HCT116 (cell line): ENCODE data around the gene RAMAC. TPM values are rescaled to one million over a fixed set of nuclear protein-coding genes. Genes with fewer than 3 reads are reported as not detected.

Experiments
- ATAC-seq: fragments of 200-7000 bp; cut with Tn5 transposase; 2 replicates; pipeline ENCODE4 v1.9.1; 2020; ENCODE audit warnings: mild to moderate bottlenecking, moderate library complexity
- BruUV-seq: library from RNA; stranded (reverse); fragments of 400-500 nt; replicated peaks from 2 replicates; lab custom pipeline; 2021; lab: Mats Ljungman, UMichigan
- CTCF ChIA-PET: fragments of 300-600 bp; sonication (Branson Sonifier 250); formaldehyde crosslinking; loops from one replicate; lab custom pipeline; 2021; ENCODE audit warnings: antibody characterized with exemption; lab: Charles Lee
- POLR2A ChIA-PET: fragments of 300-600, 350-600 bp; sonication (Branson Sonifier 250); formaldehyde crosslinking; loops from one replicate; lab custom pipeline; 2021; ENCODE audit warnings: antibody characterized with exemption; lab: Charles Lee
- RAD21 ChIA-PET, 2 experiments: fragments of 300-600 bp; sonication (Branson Sonifier 250); formaldehyde crosslinking; loops; one replicate each; lab custom pipeline; 2023; ENCODE audit warnings: low total read pairs in 2 of 2; ENCODE audit not compliant: uncharacterized antibody in 2 of 2, unreplicated experiment in 2 of 2, low non-redundant PET in 1 of 2; lab: Charles Lee
- DNase-seq: peaks from one replicate; pipeline ENCODE4 v3.0.0-alpha.2; 2010; ENCODE audit warnings: low read depth, low spot score
- H2AFZ ChIP-seq: fragments of 200-600 bp; shearing (Covaris generic), sonication (generic); 2 replicates; pipeline ENCODE4 v1.6.1; 2017; ENCODE audit warnings: low read depth, mixed run types, mixed read lengths, antibody characterized with exemption, low read length; ENCODE audit not compliant: poor library complexity, severe bottlenecking
- H3K27ac ChIP-seq: 2 replicates; pipeline ENCODE4 v1.5.1; 2012; ENCODE audit warnings: low read depth, low read length
- H3K27me3 ChIP-seq: fragments of 200-600 bp; sonication (generic); 2 replicates; pipeline ENCODE4 v1.6.1; 2016; ENCODE audit warnings: mixed run types, low read length, mixed read lengths; ENCODE audit not compliant: insufficient read depth
- H3K36me3 ChIP-seq, 2 experiments: fragments of 200-500 bp in 1 of 2; fragments of 200-600 bp in 1 of 2; sonication (Bioruptor generic) in 1 of 2; sonication (generic) in 1 of 2; 2 replicates each; pipeline versions ENCODE4 v1.5.1 to v1.6.1; 2014 to 2016; ENCODE audit warnings: low read length in 2 of 2, inconsistent platforms in 1 of 2, mixed read lengths in 1 of 2, mixed run types in 1 of 2; ENCODE audit not compliant: insufficient read depth in 2 of 2, control insufficient read depth in 1 of 2
- H3K4me1 ChIP-seq, 2 experiments: fragments of 200-600 bp in 1 of 2; sonication (generic) in 1 of 2; 2 replicates each; pipeline versions ENCODE4 v1.5.1 to v1.6.1; 2012 to 2017; ENCODE audit warnings: low read length in 2 of 2, inconsistent platforms in 1 of 2, mild to moderate bottlenecking in 1 of 2, mixed read lengths in 1 of 2, mixed run types in 1 of 2, moderate library complexity in 1 of 2; ENCODE audit not compliant: insufficient read depth in 2 of 2, control insufficient read depth in 1 of 2
- H3K4me2 ChIP-seq: fragments of 200-600 bp; sonication (generic); 2 replicates; pipeline ENCODE4 v1.6.1; 2017; ENCODE audit warnings: mixed run types, low read length, mixed read lengths
- H3K4me3 ChIP-seq, 2 experiments: fragments of 200-600 bp in 1 of 2; sonication (generic) in 1 of 2; replicated peaks in 1 of 2; 2 replicates each; pipeline ENCODE4 v1.5.1; 2011 to 2016; ENCODE audit warnings: low read length in 2 of 2, control low read depth in 1 of 2, low read depth in 1 of 2, mild to moderate bottlenecking in 1 of 2, mixed read lengths in 1 of 2, mixed run types in 1 of 2
- H3K79me2 ChIP-seq: fragments of 200-600 bp; sonication (generic); 2 replicates; pipeline ENCODE4 v1.6.1; 2017; ENCODE audit warnings: mild to moderate bottlenecking, mixed run types, low read length, moderate library complexity, mixed read lengths; ENCODE audit not compliant: insufficient read depth
- H3K9ac ChIP-seq: fragments of 200-600 bp; sonication (generic); 2 replicates; pipeline ENCODE4 v1.6.1; 2016; ENCODE audit warnings: low read length, mixed read lengths
- H3K9me2 ChIP-seq: fragments of 200-600 bp; sonication (generic), shearing (Covaris generic); 2 replicates; pipeline ENCODE4 v1.6.1; 2017; ENCODE audit warnings: mixed run types, mild to moderate bottlenecking, moderate library complexity; ENCODE audit not compliant: insufficient read depth
- H3K9me3 ChIP-seq, 2 experiments: fragments of 200-500 bp in 1 of 2; fragments of 200-600 bp in 1 of 2; sonication (Bioruptor generic) in 1 of 2; sonication (generic) in 1 of 2; 2 replicates each; pipeline ENCODE4 v1.6.1; 2014 to 2017; ENCODE audit warnings: low read length in 2 of 2, mixed read lengths in 2 of 2, inconsistent platforms in 1 of 2, low read depth in 1 of 2, mild to moderate bottlenecking in 1 of 2, mixed run types in 1 of 2, moderate library complexity in 1 of 2; ENCODE audit not compliant: control insufficient read depth in 1 of 2, insufficient read depth in 1 of 2
- H4K20me1 ChIP-seq: fragments of 200-600 bp; sonication (generic), shearing (Covaris generic); 2 replicates; pipeline ENCODE4 v1.6.1; 2017; ENCODE audit warnings: mixed run types, mild to moderate bottlenecking, moderate library complexity; ENCODE audit not compliant: insufficient read depth
- ATF3 ChIP-seq: IDR thresholded peaks from 2 replicates; pipeline ENCODE4 v1.6.1; 2012
- CBX3 ChIP-seq: IDR thresholded peaks from 2 replicates; pipeline ENCODE4 v1.6.1; 2012; ENCODE audit warnings: low read depth
- CTCF ChIP-seq, 3 experiments: fragments of 200-600 bp in 1 of 3; sonication (generic) in 1 of 3; IDR thresholded peaks in 2 of 3; conservative IDR thresholded peaks in 1 of 3; 2 replicates each; pipeline ENCODE4 v1.5.1; 2012 to 2017; ENCODE audit warnings: low read depth in 2 of 3, low read length in 2 of 3, antibody characterized with exemption in 1 of 3, borderline replicate concordance in 1 of 3, control low read depth in 1 of 3, mild to moderate bottlenecking in 1 of 3, mixed read lengths in 1 of 3, mixed run types in 1 of 3, moderate library complexity in 1 of 3; ENCODE audit not compliant: insufficient read depth in 1 of 3
- EGR1 ChIP-seq: IDR thresholded peaks from 2 replicates; pipeline ENCODE4 v1.6.1; 2012; ENCODE audit warnings: low read depth
- ELF1 ChIP-seq: IDR thresholded peaks from 2 replicates; pipeline ENCODE4 v1.6.1; 2012; ENCODE audit warnings: low read depth, borderline replicate concordance
- EZH2 ChIP-seq: fragments of 200-600 bp; sonication (generic); IDR thresholded peaks from 2 replicates; pipeline ENCODE4 v1.6.1; 2017; ENCODE audit warnings: antibody characterized with exemption, mixed run types
- EZH2phosphoT487 ChIP-seq: fragments of 200-600 bp; IDR thresholded peaks from 2 replicates; pipeline ENCODE4 v1.6.1; 2018; ENCODE audit warnings: antibody characterized with exemption, borderline replicate concordance
- FOSL1 ChIP-seq: IDR thresholded peaks from 2 replicates; pipeline ENCODE4 v1.6.1; 2012; ENCODE audit warnings: low read depth
- JUND ChIP-seq: IDR thresholded peaks from 2 replicates; pipeline ENCODE4 v1.6.1; 2012
- MAX ChIP-seq: IDR thresholded peaks from 2 replicates; pipeline ENCODE4 v1.6.1; 2012
- POLR2A ChIP-seq: IDR thresholded peaks from 2 replicates; pipeline ENCODE4 v1.7.0; 2011; ENCODE audit warnings: borderline replicate concordance; ENCODE audit not compliant: insufficient read depth, insufficient read length; ENCODE audit errors: extremely low read depth
- POLR2AphosphoS5 ChIP-seq: IDR thresholded peaks from 2 replicates; pipeline ENCODE4 v1.6.1; 2011; ENCODE audit warnings: mild to moderate bottlenecking, low read depth, low read length, moderate library complexity
- RAD21 ChIP-seq: IDR thresholded peaks from 2 replicates; pipeline ENCODE4 v1.6.1; 2012; ENCODE audit warnings: low read depth, mild to moderate bottlenecking
- SIN3A ChIP-seq: IDR thresholded peaks from 2 replicates; pipeline ENCODE4 v1.6.1; 2012; ENCODE audit warnings: low read depth
- SP1 ChIP-seq: IDR thresholded peaks from 2 replicates; pipeline ENCODE4 v1.6.1; 2012; ENCODE audit warnings: low read depth
- TCF7L2 ChIP-seq: IDR thresholded peaks from 2 replicates; pipeline ENCODE4 v1.7.0; 2011; ENCODE audit warnings: borderline replicate concordance, inconsistent platforms; ENCODE audit not compliant: insufficient read depth, insufficient read length; ENCODE audit errors: extremely low read depth
- YY1 ChIP-seq: IDR thresholded peaks from 2 replicates; pipeline ENCODE4 v1.6.1; 2011; ENCODE audit warnings: low read length, low read depth, moderate library complexity, mild to moderate bottlenecking; ENCODE audit not compliant: insufficient replicate concordance; ENCODE audit errors: extremely low read depth
- ZBTB33 ChIP-seq: IDR thresholded peaks from 2 replicates; pipeline ENCODE4 v1.6.1; 2011; ENCODE audit warnings: mild to moderate bottlenecking, low read length, moderate library complexity; ENCODE audit not compliant: insufficient replicate concordance; ENCODE audit errors: extremely low read depth
- ZFX ChIP-seq: fragments of 450-650 bp; IDR thresholded peaks from 2 replicates; pipeline ENCODE4 v1.6.1; 2017
- ZNF274 ChIP-seq: fragments of 200-500 bp; sonication (Bioruptor generic); IDR thresholded peaks from 2 replicates; pipeline ENCODE4 v1.6.1; 2014; ENCODE audit warnings: mild to moderate bottlenecking, low read depth, low read length, inconsistent platforms
- intact Hi-C: fragments of 100-400 bp; cut with micrococcal nuclease; formaldehyde crosslinking; loops from 2 replicates; pipeline ENCODE4 v1.10.0; 2022
- total RNA-seq: library from RNA; stranded (reverse); gene quantifications from one replicate; pipeline ENCODE4 v1.2.1, GENCODE V29; 2021; ENCODE audit not compliant: unreplicated experiment

The RAMAC gene
- total RNA-seq, 1 experiment from 2014 or later = 16.5 TPM

GRCh38 chr15:83036253-83036652 is 50.2 kb downstream of the RAMAC start (continued):
- no peak for TF ChIP-seq RAD21
- TF ChIP-seq POLR2A = no peak
- no peak for TF ChIP-seq SIN3A
- no peak for TF ChIP-seq EGR1
- no peak for TF ChIP-seq POLR2AphosphoS5
- TF ChIP-seq ZNF274 = no peak
- no peak for TF ChIP-seq CBX3
- TF ChIP-seq EZH2phosphoT487 = no peak
- no peak for TF ChIP-seq JUND

- intact Hi-C loops = no loop called here
- BruUV-seq = no TSS peak
Measured at GRCh38 chr15:83039206-83039605, 53.2 kb downstream of the RAMAC start.

More at GRCh38 chr15:83039206-83039605, 53.2 kb downstream of the RAMAC start:
- DNase-seq (no peak), ATAC-seq (no peak)
- no peak overlapping the region for H3K4me2 ChIP-seq
- peaks cover 12 to 29% of the 10 kb centered on the region in 2 experiments; a peak in 3 of 4 replicates for H3K36me3 ChIP-seq
- no peak overlapping the region for H3K4me3 ChIP-seq
- TF ChIP-seq FOSL1 (no peak), ZFX (no peak), YY1 (no peak), SIN3A (no peak), POLR2AphosphoS5 (no peak), ATF3 (no peak), ELF1 (no peak), CTCF (IDR thresholded peaks at IDR 0.05 in 2 of 3, conservative IDR thresholded peaks at IDR 0.05 in 1 of 3; ENCODE audit: borderline replicate concordance in 1 of 3, insufficient read depth in 1 of 3, low read depth in 2 of 3, low read length in 2 of 3) (no peak), EZH2 (no peak), SP1 (no peak), CBX3 (no peak), ZNF274 (no peak), MAX (no peak), EZH2phosphoT487 (no peak), TCF7L2 (no peak), ZBTB33 (no peak), RAD21 (no peak), POLR2A (no peak), EGR1 (no peak)
- TF ChIP-seq, all 23 proteins: peak for 0
- no peak overlapping the region for H2AFZ ChIP-seq
- no peaks in the 10 kb centered on the region for H3K27me3 ChIP-seq
- H3K4me1 ChIP-seq = no peaks in the 10 kb centered on the region
- H3K27ac ChIP-seq = no peak overlapping the region
- no peaks in the 10 kb centered on the region for H3K9me3 ChIP-seq
- ChIA-PET CTCF (interaction anchor here (0.7 kb wide), 1 partner anchor 290 kb away, joined by 3 read pairs; no protein-coding TSS in a partner anchor), POLR2A (no interaction called here), RAD21 (no interaction called here)
- H3K9me2 ChIP-seq = no peaks in the 10 kb centered on the region
- peaks cover 11% of the 10 kb centered on the region; the same call in 1 of the 2 replicates for H4K20me1 ChIP-seq
- H3K79me2 ChIP-seq = peaks cover 93% of the 10 kb centered on the region
- no peak overlapping the region for H3K9ac ChIP-seq
